ENCODE data around the gene TTC21B.

- TF ChIP-seq POLR2AphosphoS5 (IDR thresholded peaks at IDR 0.05; ENCODE audit: low read depth, low read length) (no peak), POLR2A (IDR thresholded peaks at IDR 0.05; ENCODE audit: low read depth, low read length) (no peak)
These were observed 46.8 kb upstream of the TTC21B start for GRCh38 chr2:166000401-166000800.

Data from GM12891 (cell line).